CD14-positive monocyte (primary cell): ENCODE results near the gene PARVB. TPM values are rescaled to one million over a fixed set of nuclear protein-coding genes. Genes with fewer than 3 reads are reported as not detected.

Source experiments
- DNase-seq, 3 donors: peaks; one replicate each; pipeline ENCODE4 v3.0.0-alpha.2; 2011 to 2022
- H2AFZ ChIP-seq: 2 replicates; pipeline ENCODE4 v1.6.0; 2012; ENCODE audit warnings: mild to moderate bottlenecking, low read depth, low read length, inconsistent platforms; ENCODE audit not compliant: insufficient read depth, poor library complexity, severe bottlenecking
- H3K27ac ChIP-seq, 2 donors: 1 replicate in 1 of 2; 2 replicates in 1 of 2; pipeline ENCODE4 v1.5.1; 2012 to 2013; ENCODE audit warnings: low read length in 2 of 2, control low read depth in 1 of 2, inconsistent platforms in 1 of 2, low read depth in 1 of 2, mild to moderate bottlenecking in 1 of 2
- H3K27me3 ChIP-seq, 2 donors: one replicate each; pipeline versions ENCODE4 v1.6.0 to v1.6.1; 2011 to 2013; ENCODE audit warnings: low read length in 2 of 2; ENCODE audit not compliant: control insufficient read depth in 2 of 2, insufficient read depth in 2 of 2
- H3K36me3 ChIP-seq, 2 donors: replicated peaks in 1 of 2; 1 replicate in 1 of 2; 2 replicates in 1 of 2; pipeline versions ENCODE4 v1.5.1 to v1.6.1; 2012 to 2013; ENCODE audit warnings: low read length in 2 of 2, control low read depth in 1 of 2, inconsistent platforms in 1 of 2, mild to moderate bottlenecking in 1 of 2; ENCODE audit not compliant: insufficient read depth in 2 of 2, control insufficient read depth in 1 of 2
- H3K4me1 ChIP-seq, 2 donors: 1 replicate in 1 of 2; 2 replicates in 1 of 2; pipeline versions ENCODE4 v1.5.1 to v1.6.1; 2012 to 2013; ENCODE audit warnings: low read length in 2 of 2, control low read depth in 1 of 2, inconsistent platforms in 1 of 2, mild to moderate bottlenecking in 1 of 2, moderate library complexity in 1 of 2; ENCODE audit not compliant: insufficient read depth in 2 of 2, control insufficient read depth in 1 of 2
- H3K4me2 ChIP-seq: replicated peaks from 2 replicates; pipeline ENCODE3; 2012; ENCODE audit warnings: low read length, moderate library complexity, mild to moderate bottlenecking; ENCODE audit not compliant: poor library complexity, severe bottlenecking; ENCODE audit errors: extremely low read depth
- H3K4me3 ChIP-seq, 3 experiments: fragments of 200-600 bp in 1 of 3; sonication (generic) in 1 of 3; replicated peaks in 1 of 3; 1 replicate in 2 of 3; 2 replicates in 1 of 3; pipeline ENCODE4 v1.5.1; 2011 to 2013; ENCODE audit warnings: low read length in 3 of 3, mild to moderate bottlenecking in 3 of 3, control low read depth in 2 of 3, low read depth in 2 of 3, inconsistent platforms in 1 of 3, moderate library complexity in 1 of 3
- H3K79me2 ChIP-seq: 2 replicates; pipeline ENCODE4 v1.6.0; 2012; ENCODE audit warnings: mild to moderate bottlenecking, control low read depth, inconsistent platforms, low read length, moderate library complexity; ENCODE audit not compliant: insufficient read depth
- H3K9ac ChIP-seq: 2 replicates; pipeline ENCODE4 v1.6.0; 2017; ENCODE audit warnings: low read length, mild to moderate bottlenecking; ENCODE audit not compliant: insufficient read depth, poor library complexity, severe bottlenecking
- H3K9me3 ChIP-seq, 2 donors: replicated peaks in 1 of 2; 1 replicate in 1 of 2; 2 replicates in 1 of 2; pipeline versions ENCODE4 v1.5.1 to v1.6.1; 2012 to 2013; ENCODE audit warnings: low read length in 2 of 2, control low read depth in 1 of 2; ENCODE audit not compliant: control insufficient read depth in 1 of 2, insufficient read depth in 1 of 2
- H4K20me1 ChIP-seq: 2 replicates; pipeline ENCODE4 v1.6.0; 2012; ENCODE audit warnings: mild to moderate bottlenecking, low read length, control low read depth, moderate library complexity; ENCODE audit not compliant: insufficient read depth
- H3K27ac Mint-ChIP-seq, 7 donors: one replicate each; pipeline ENCODE4 v1.8.0; 2020; ENCODE audit warnings: mild to moderate bottlenecking in 7 of 7, mixed read lengths in 7 of 7, moderate library complexity in 6 of 7, inconsistent platforms in 2 of 7
- H3K27me3 Mint-ChIP-seq, 3 donors: one replicate each; pipeline ENCODE4 v1.8.0; 2021 to 2022; ENCODE audit warnings: low read depth in 3 of 3, mild to moderate bottlenecking in 3 of 3, mixed read lengths in 3 of 3, moderate library complexity in 3 of 3, inconsistent platforms in 1 of 3
- H3K36me3 Mint-ChIP-seq, 2 donors: one replicate each; pipeline ENCODE4 v1.8.0; 2020; ENCODE audit warnings: mixed read lengths in 2 of 2, inconsistent platforms in 1 of 2, mild to moderate bottlenecking in 1 of 2
- H3K4me1 Mint-ChIP-seq: one replicate; pipeline ENCODE4 v1.8.0; 2020; ENCODE audit warnings: mild to moderate bottlenecking, mixed read lengths
- H3K4me3 Mint-ChIP-seq, 2 donors: one replicate each; pipeline ENCODE4 v1.8.0; 2020; ENCODE audit warnings: mild to moderate bottlenecking in 2 of 2, mixed read lengths in 2 of 2, moderate library complexity in 1 of 2
- H3K9me3 Mint-ChIP-seq, 7 donors: one replicate each; pipeline ENCODE4 v1.8.0; 2020 to 2022; ENCODE audit warnings: mixed read lengths in 7 of 7, mild to moderate bottlenecking in 6 of 7, moderate library complexity in 6 of 7, inconsistent platforms in 2 of 7
- WGBS: methylation state at CpG from one replicate; pipeline ENCODE4 v1.1.5; 2013; ENCODE audit warnings: missing lambda C conversion rate; ENCODE audit not compliant: insufficient coverage; 5-methylcytosine and 5-hydroxymethylcytosine counted together
- intact Hi-C, 2 donors: fragments of 100-400 bp; cut with micrococcal nuclease; formaldehyde crosslinking; loops; one replicate each; pipeline versions ENCODE4 v1.15.0 to v1.15.1; 2023
- polyA plus RNA-seq, 3 donors: library from polyadenylated mRNA; depleted of rRNA in 1 of 3; unstranded in 2 of 3; stranded (reverse) in 1 of 3; fragments of 300-500 nt in 2 of 3; fragments of >200 nt in 1 of 3; fragmentation: Illumina TruSeq in 2 of 3; gene quantifications; 1 replicate in 2 of 3; 2 replicates in 1 of 3; pipeline ENCODE4 v1.2.3, GENCODE V29; 2012 to 2021
- TF ChIP-seq, protein P1 (sequence below): fragments of 200-600 bp; IDR thresholded peaks from one replicate; pipeline ENCODE4 v1.8.0; 2022; ENCODE audit warnings: antibody characterized with exemption, mild to moderate bottlenecking

PARVB gene
- polyA plus RNA-seq, 3 donors = 13.4 to 38.5 (median 17.9) TPM

DNA sequence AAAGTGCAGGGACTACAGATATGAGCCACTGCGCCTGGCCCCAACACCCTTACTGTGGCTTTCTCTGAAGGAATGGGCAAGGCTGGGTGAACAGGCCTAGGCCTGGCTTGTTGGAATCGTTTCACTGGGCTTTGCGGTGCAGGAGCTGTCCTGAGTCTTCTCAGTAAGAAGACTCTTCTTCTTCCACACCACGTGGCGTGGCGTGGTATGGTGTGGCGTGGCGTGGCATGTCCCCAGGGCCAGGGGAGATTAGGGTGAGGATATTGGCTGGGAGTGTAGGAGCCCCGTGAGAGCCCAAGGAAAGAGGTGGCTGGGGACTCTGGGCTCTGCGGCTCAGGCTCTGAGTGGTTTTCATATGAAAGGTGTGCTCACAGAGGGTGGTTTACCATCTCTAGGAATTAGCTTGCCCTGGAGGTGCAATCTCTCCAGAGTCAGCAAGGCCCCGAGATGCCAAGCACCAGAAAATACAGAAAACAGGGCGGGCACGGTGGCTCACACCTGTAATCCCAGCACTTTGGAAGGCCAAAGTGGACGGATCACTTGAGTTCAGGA is 70.7 kb downstream of the PARVB start:
- intact Hi-C loops = no loop called here
- Mint-ChIP-seq H3K27ac (peak overlapping the region in 1 of 7 donors; percentile 84), H3K27me3 (no peaks in the 10 kb centered on the region), H3K36me3 (peaks cover 25 to 47% of the 10 kb centered on the region in 2 donors), H3K9me3 (peaks cover 0 to 2% (median 0%) of the 10 kb centered on the region in 7 donors), H3K4me1 (peaks cover 11% of the 10 kb centered on the region), H3K4me3 (no peak overlapping the region)
- TF ChIP-seq, protein P1, sequence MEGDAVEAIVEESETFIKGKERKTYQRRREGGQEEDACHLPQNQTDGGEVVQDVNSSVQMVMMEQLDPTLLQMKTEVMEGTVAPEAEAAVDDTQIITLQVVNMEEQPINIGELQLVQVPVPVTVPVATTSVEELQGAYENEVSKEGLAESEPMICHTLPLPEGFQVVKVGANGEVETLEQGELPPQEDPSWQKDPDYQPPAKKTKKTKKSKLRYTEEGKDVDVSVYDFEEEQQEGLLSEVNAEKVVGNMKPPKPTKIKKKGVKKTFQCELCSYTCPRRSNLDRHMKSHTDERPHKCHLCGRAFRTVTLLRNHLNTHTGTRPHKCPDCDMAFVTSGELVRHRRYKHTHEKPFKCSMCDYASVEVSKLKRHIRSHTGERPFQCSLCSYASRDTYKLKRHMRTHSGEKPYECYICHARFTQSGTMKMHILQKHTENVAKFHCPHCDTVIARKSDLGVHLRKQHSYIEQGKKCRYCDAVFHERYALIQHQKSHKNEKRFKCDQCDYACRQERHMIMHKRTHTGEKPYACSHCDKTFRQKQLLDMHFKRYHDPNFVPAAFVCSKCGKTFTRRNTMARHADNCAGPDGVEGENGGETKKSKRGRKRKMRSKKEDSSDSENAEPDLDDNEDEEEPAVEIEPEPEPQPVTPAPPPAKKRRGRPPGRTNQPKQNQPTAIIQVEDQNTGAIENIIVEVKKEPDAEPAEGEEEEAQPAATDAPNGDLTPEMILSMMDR = no peak
- Histone ChIP-seq H3K4me2 (no peak overlapping the region), H3K4me1 (peaks cover 0 to 3% of the 10 kb centered on the region in 2 donors), H3K27me3 (no peaks in the 10 kb centered on the region), H4K20me1 (no peaks in the 10 kb centered on the region), H3K27ac (no peak overlapping the region), H3K9me3 (no peaks in the 10 kb centered on the region), H3K79me2 (no peaks in the 10 kb centered on the region), H3K9ac (no peak overlapping the region), H2AFZ (no peak overlapping the region), H3K36me3 (peaks cover 26 to 44% of the 10 kb centered on the region in 2 donors), H3K4me3 (no peak overlapping the region)
- no peak for DNase-seq
- WGBS = 97% methylated on average over 8 of the region's 14 CpGs

DNA sequence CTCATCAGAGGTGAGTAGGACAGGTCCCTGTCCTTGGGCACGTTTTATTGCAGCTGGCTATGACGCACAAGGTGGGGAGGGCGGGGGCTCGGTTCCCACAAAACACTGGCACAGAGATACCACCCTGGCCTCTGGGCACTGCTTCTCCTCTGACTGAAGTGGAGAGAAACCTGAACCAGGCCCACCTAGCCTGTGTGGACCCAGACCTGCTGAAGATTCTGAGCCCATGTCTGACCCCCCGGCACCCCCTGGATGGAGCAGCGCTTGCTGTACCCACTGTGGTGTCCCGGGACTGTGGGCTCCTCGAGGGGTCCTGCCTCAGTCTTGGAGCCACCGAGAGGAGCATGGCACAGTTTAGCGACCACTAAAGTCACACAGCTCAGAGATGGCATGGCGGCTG is 72.6 kb downstream of the PARVB start:
- no peak for DNase-seq
- peaks cover 0 to 2% (median 0%) of the 10 kb centered on the region in 7 donors for H3K9me3 Mint-ChIP-seq
- Histone ChIP-seq H3K36me3 (peaks cover 34 to 53% of the 10 kb centered on the region in 2 donors), H3K9ac (no peak overlapping the region), H3K4me1 (peaks cover 0 to 3% of the 10 kb centered on the region in 2 donors), H3K4me2 (no peak overlapping the region), H2AFZ (no peak overlapping the region), H3K79me2 (no peaks in the 10 kb centered on the region), H3K4me3 (no peak overlapping the region), H4K20me1 (no peaks in the 10 kb centered on the region), H3K9me3 (no peaks in the 10 kb centered on the region), H3K27me3 (no peaks in the 10 kb centered on the region), H3K27ac (no peak overlapping the region)
- TF ChIP-seq, protein P1 = no peak
- peak overlapping the region in 2 of 7 donors; percentile 49 to 58 for H3K27ac Mint-ChIP-seq
- H3K27me3 Mint-ChIP-seq = peaks cover 0 to 2% (median 0%) of the 10 kb centered on the region in 3 donors
- H3K4me1 Mint-ChIP-seq = peaks cover 11% of the 10 kb centered on the region
- WGBS = 95% methylated on average over 10 of the region's 11 CpGs
- intact Hi-C loops = no loop called here
- H3K4me3 Mint-ChIP-seq = no peak overlapping the region
- peaks cover 30 to 62% of the 10 kb centered on the region in 2 donors for H3K36me3 Mint-ChIP-seq
